ENCODE data around the gene TRPC4.

Gene TRPC4

GRCh38 chr13:37680137-37680536 is 189.4 kb downstream of the TRPC4 start:
- H3K4me3 ChIP-seq (ENCODE audit: low read depth, low read length) = no peak overlapping the region
- H3K36me3 ChIP-seq (ENCODE audit: control insufficient read depth, insufficient read depth, low read length) = no peaks in the 10 kb centered on the region
- no peaks in the 10 kb centered on the region for H3K4me1 ChIP-seq (ENCODE audit: control insufficient read depth, insufficient read depth, low read length)
- no peak overlapping the region for H3K9ac ChIP-seq (ENCODE audit: low read depth, low read length)
- H3K27me3 ChIP-seq (ENCODE audit: control insufficient read depth, insufficient read depth, low read length) = no peaks in the 10 kb centered on the region
- H3K9me3 ChIP-seq (ENCODE audit: control insufficient read depth, insufficient read depth, low read length) = no peaks in the 10 kb centered on the region

- H3K4me1 ChIP-seq (ENCODE audit: control insufficient read depth, insufficient read depth, low read length) = no peaks in the 10 kb centered on the region
- H3K4me3 ChIP-seq (ENCODE audit: low read depth, low read length) = no peak overlapping the region
- H3K9me3 ChIP-seq (ENCODE audit: control insufficient read depth, insufficient read depth, low read length) = no peaks in the 10 kb centered on the region
- H3K27me3 ChIP-seq (ENCODE audit: control insufficient read depth, insufficient read depth, low read length) = no peaks in the 10 kb centered on the region
- H3K9ac ChIP-seq (ENCODE audit: low read depth, low read length) = no peak overlapping the region
- no peaks in the 10 kb centered on the region for H3K36me3 ChIP-seq (ENCODE audit: control insufficient read depth, insufficient read depth, low read length)
Measured at GRCh38 chr13:37679043-37679442, 190.5 kb downstream of the TRPC4 start.

- no peaks in the 10 kb centered on the region for H3K36me3 ChIP-seq (ENCODE audit: control insufficient read depth, insufficient read depth, low read length)
Measured at GRCh38 chr13:37669845-37670244, 199.7 kb downstream of the TRPC4 start.

GRCh38 chr13:37667702-37668101 is 201.9 kb downstream of the TRPC4 start:
- H3K4me1 ChIP-seq (ENCODE audit: control insufficient read depth, insufficient read depth, low read length) = no peaks in the 10 kb centered on the region
- H3K4me3 ChIP-seq (ENCODE audit: low read depth, low read length) = no peak overlapping the region
- no peaks in the 10 kb centered on the region for H3K36me3 ChIP-seq (ENCODE audit: control insufficient read depth, insufficient read depth, low read length)
- H3K9me3 ChIP-seq (ENCODE audit: control insufficient read depth, insufficient read depth, low read length) = no peaks in the 10 kb centered on the region
- H3K27me3 ChIP-seq (ENCODE audit: control insufficient read depth, insufficient read depth, low read length) = no peaks in the 10 kb centered on the region
- no peak overlapping the region for H3K9ac ChIP-seq (ENCODE audit: low read depth, low read length)

More at GRCh38 chr13:37669845-37670244, 199.7 kb downstream of the TRPC4 start:
- no peaks in the 10 kb centered on the region for H3K27me3 ChIP-seq (ENCODE audit: control insufficient read depth, insufficient read depth, low read length)
- H3K4me1 ChIP-seq (ENCODE audit: control insufficient read depth, insufficient read depth, low read length) = no peaks in the 10 kb centered on the region
- H3K9me3 ChIP-seq (ENCODE audit: control insufficient read depth, insufficient read depth, low read length) = no peaks in the 10 kb centered on the region
- no peak overlapping the region for H3K4me3 ChIP-seq (ENCODE audit: low read depth, low read length)
- H3K9ac ChIP-seq (ENCODE audit: low read depth, low read length) = no peak overlapping the region

GRCh38 chr13:37666036-37666435 is 203.5 kb downstream of the TRPC4 start:
- no peaks in the 10 kb centered on the region for H3K27me3 ChIP-seq (ENCODE audit: control insufficient read depth, insufficient read depth, low read length)

GRCh38 chr13:37665420-37665819 is 204.2 kb downstream of the TRPC4 start:
- Histone ChIP-seq H3K27me3 (ENCODE audit: control insufficient read depth, insufficient read depth, low read length) (no peaks in the 10 kb centered on the region), H3K4me3 (ENCODE audit: low read depth, low read length) (no peak overlapping the region), H3K9me3 (ENCODE audit: control insufficient read depth, insufficient read depth, low read length) (no peaks in the 10 kb centered on the region), H3K36me3 (ENCODE audit: control insufficient read depth, insufficient read depth, low read length) (no peaks in the 10 kb centered on the region), H3K4me1 (ENCODE audit: control insufficient read depth, insufficient read depth, low read length) (no peaks in the 10 kb centered on the region), H3K9ac (ENCODE audit: low read depth, low read length) (no peak overlapping the region)

More at GRCh38 chr13:37666036-37666435, 203.5 kb downstream of the TRPC4 start:
- Histone ChIP-seq H3K9me3 (ENCODE audit: control insufficient read depth, insufficient read depth, low read length) (no peaks in the 10 kb centered on the region), H3K36me3 (ENCODE audit: control insufficient read depth, insufficient read depth, low read length) (no peaks in the 10 kb centered on the region), H3K4me3 (ENCODE audit: low read depth, low read length) (no peak overlapping the region), H3K4me1 (ENCODE audit: control insufficient read depth, insufficient read depth, low read length) (no peaks in the 10 kb centered on the region), H3K9ac (ENCODE audit: low read depth, low read length) (no peak overlapping the region)

- H3K9ac ChIP-seq (ENCODE audit: low read depth, low read length) = no peak overlapping the region
- no peaks in the 10 kb centered on the region for H3K27me3 ChIP-seq (ENCODE audit: control insufficient read depth, insufficient read depth, low read length)
- H3K4me1 ChIP-seq (ENCODE audit: control insufficient read depth, insufficient read depth, low read length) = no peaks in the 10 kb centered on the region
- no peaks in the 10 kb centered on the region for H3K36me3 ChIP-seq (ENCODE audit: control insufficient read depth, insufficient read depth, low read length)
- no peaks in the 10 kb centered on the region for H3K9me3 ChIP-seq (ENCODE audit: control insufficient read depth, insufficient read depth, low read length)
- H3K4me3 ChIP-seq (ENCODE audit: low read depth, low read length) = no peak overlapping the region
Measured at GRCh38 chr13:37663724-37664123, 205.8 kb downstream of the TRPC4 start.

GRCh38 chr13:37662624-37663023 is 206.9 kb downstream of the TRPC4 start:
- Histone ChIP-seq H3K27me3 (ENCODE audit: control insufficient read depth, insufficient read depth, low read length) (no peaks in the 10 kb centered on the region), H3K4me3 (ENCODE audit: low read depth, low read length) (no peak overlapping the region), H3K9ac (ENCODE audit: low read depth, low read length) (no peak overlapping the region), H3K4me1 (ENCODE audit: control insufficient read depth, insufficient read depth, low read length) (no peaks in the 10 kb centered on the region), H3K36me3 (ENCODE audit: control insufficient read depth, insufficient read depth, low read length) (no peaks in the 10 kb centered on the region), H3K9me3 (ENCODE audit: control insufficient read depth, insufficient read depth, low read length) (no peaks in the 10 kb centered on the region)

GRCh38 chr13:37657956-37658355 is 211.6 kb downstream of the TRPC4 start:
- Histone ChIP-seq H3K4me3 (ENCODE audit: low read depth, low read length) (no peak overlapping the region), H3K27me3 (ENCODE audit: control insufficient read depth, insufficient read depth, low read length) (no peaks in the 10 kb centered on the region), H3K9me3 (ENCODE audit: control insufficient read depth, insufficient read depth, low read length) (no peaks in the 10 kb centered on the region), H3K4me1 (ENCODE audit: control insufficient read depth, insufficient read depth, low read length) (no peaks in the 10 kb centered on the region), H3K36me3 (ENCODE audit: control insufficient read depth, insufficient read depth, low read length) (no peaks in the 10 kb centered on the region), H3K9ac (ENCODE audit: low read depth, low read length) (no peak overlapping the region)

GRCh38 chr13:37657134-37657533 is 212.4 kb downstream of the TRPC4 start:
- Histone ChIP-seq H3K36me3 (ENCODE audit: control insufficient read depth, insufficient read depth, low read length) (no peaks in the 10 kb centered on the region), H3K9ac (ENCODE audit: low read depth, low read length) (no peak overlapping the region), H3K4me3 (ENCODE audit: low read depth, low read length) (no peak overlapping the region), H3K9me3 (ENCODE audit: control insufficient read depth, insufficient read depth, low read length) (no peaks in the 10 kb centered on the region), H3K4me1 (ENCODE audit: control insufficient read depth, insufficient read depth, low read length) (no peaks in the 10 kb centered on the region), H3K27me3 (ENCODE audit: control insufficient read depth, insufficient read depth, low read length) (no peaks in the 10 kb centered on the region)

- H3K36me3 ChIP-seq (ENCODE audit: control insufficient read depth, insufficient read depth, low read length) = no peaks in the 10 kb centered on the region
- H3K27me3 ChIP-seq (ENCODE audit: control insufficient read depth, insufficient read depth, low read length) = no peaks in the 10 kb centered on the region
- H3K4me3 ChIP-seq (ENCODE audit: low read depth, low read length) = no peak overlapping the region
- no peaks in the 10 kb centered on the region for H3K4me1 ChIP-seq (ENCODE audit: control insufficient read depth, insufficient read depth, low read length)
- no peaks in the 10 kb centered on the region for H3K9me3 ChIP-seq (ENCODE audit: control insufficient read depth, insufficient read depth, low read length)
- no peak overlapping the region for H3K9ac ChIP-seq (ENCODE audit: low read depth, low read length)
Measured at GRCh38 chr13:37656247-37656940, 213.2 kb downstream of the TRPC4 start.

GRCh38 chr13:37652596-37652995 is 217.0 kb downstream of the TRPC4 start:
- Histone ChIP-seq H3K9me3 (ENCODE audit: control insufficient read depth, insufficient read depth, low read length) (no peaks in the 10 kb centered on the region), H3K4me3 (ENCODE audit: low read depth, low read length) (no peak overlapping the region), H3K9ac (ENCODE audit: low read depth, low read length) (no peak overlapping the region), H3K4me1 (ENCODE audit: control insufficient read depth, insufficient read depth, low read length) (no peaks in the 10 kb centered on the region), H3K27me3 (ENCODE audit: control insufficient read depth, insufficient read depth, low read length) (no peaks in the 10 kb centered on the region), H3K36me3 (ENCODE audit: control insufficient read depth, insufficient read depth, low read length) (no peaks in the 10 kb centered on the region)
